ENCODE results near the gene TMA7.
A peak's percentile ranks its signal among the peaks of the same experiment; 100 is the strongest.

The TMA7 gene

DNA sequence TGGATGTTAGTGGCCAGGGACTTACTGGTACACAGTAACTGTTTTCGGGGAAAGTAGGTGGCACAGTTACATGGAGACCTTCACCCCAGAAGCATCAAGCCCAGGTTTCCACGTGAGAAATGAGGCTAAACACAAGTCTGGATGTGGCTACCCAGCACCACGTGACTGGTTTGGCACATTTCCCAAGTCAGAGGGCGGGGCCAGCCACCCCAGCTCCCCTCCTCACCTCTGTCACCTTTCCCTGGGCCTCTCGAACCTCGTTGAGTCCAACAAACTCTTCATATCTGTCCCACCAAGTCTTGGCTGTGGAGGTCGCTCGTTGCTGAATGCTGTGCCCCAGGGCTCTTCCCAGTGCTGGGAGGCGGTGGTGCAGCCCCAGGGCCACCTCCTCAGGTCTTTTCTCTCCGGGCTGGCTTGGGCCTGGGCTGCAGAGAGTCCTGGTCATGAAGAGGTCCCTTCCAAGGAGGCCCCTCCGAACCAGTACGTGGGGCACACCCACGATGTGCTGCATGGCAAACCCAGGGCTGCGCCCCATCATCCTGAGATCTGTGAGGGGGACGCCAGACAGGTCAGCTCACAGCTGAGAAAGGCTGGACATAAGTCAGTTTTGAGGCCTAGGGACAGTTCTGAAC is 5.3 kb upstream of the TMA7 start:
- Mint-ChIP-seq H3K4me1 (ENCODE audit: low read depth) (peaks cover 23% of the 10 kb centered on the region), H3K4me3 (no peak overlapping the region), H3K27ac (no peak overlapping the region), H3K27me3 (no peaks in the 10 kb centered on the region), H3K9me3 (no peaks in the 10 kb centered on the region), H3K36me3 (ENCODE audit: low read depth) (peaks cover 22% of the 10 kb centered on the region)

DNA sequence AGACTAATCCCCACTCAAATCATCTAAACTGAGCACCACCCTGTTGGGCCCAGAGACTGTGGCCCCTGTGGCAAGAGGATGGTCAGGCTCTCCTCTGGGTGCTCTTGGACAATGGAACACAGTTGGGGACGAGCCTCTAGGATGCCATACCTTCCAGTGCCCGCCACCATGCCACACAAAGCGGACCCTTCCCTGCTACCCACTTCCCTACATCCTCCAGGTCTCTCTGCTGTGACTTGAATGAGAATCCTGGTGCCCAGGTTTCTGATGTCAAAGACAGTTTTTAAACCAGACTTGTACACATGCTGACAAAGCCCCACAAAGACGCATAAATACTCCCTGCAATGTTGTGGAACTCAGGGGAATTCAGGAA is 4.8 kb upstream of the TMA7 start:
- Mint-ChIP-seq H3K36me3 (ENCODE audit: low read depth) (peaks cover 27% of the 10 kb centered on the region), H3K9me3 (no peaks in the 10 kb centered on the region), H3K4me1 (ENCODE audit: low read depth) (peaks cover 27% of the 10 kb centered on the region), H3K27me3 (no peaks in the 10 kb centered on the region), H3K4me3 (no peak overlapping the region), H3K27ac (peak overlapping the region; percentile 38)

DNA sequence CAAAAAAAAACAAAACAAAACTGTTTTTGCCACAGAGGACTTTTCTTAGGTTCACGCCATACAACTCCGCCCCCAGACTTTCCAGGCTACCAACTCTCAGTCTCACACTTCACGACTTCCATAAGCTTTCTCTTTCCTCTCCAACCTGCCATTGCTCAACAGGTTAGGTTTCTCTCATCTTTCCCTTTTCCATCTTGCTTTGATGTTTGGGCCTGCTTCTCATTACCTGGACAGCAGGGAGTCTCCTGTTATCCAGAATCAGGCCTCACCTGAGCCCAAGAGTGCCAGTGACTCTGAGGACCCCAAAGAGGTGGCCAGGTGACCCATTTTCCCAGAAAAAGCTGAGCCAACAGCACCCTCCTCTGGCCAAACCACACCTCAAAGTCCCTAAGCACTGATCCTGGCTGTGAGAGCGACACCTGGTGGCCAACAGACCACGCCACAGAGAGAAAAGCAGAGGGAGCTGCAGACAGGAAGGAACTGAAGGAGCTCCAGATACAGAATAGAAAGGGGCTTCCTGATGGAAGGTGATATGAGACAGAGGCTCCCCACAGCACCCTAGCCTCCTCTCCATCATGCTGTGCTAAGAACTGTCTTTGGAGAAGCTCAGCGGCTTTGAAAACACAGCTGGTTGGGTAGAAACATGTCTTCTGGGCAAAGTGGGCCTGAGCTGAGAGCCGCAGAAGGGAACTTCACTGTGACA is 4.1 kb upstream of the TMA7 start:
- peaks cover 29% of the 10 kb centered on the region for H3K4me1 Mint-ChIP-seq (ENCODE audit: low read depth)
- H3K27me3 Mint-ChIP-seq = no peaks in the 10 kb centered on the region
- no peaks in the 10 kb centered on the region for H3K9me3 Mint-ChIP-seq
- peaks cover 34% of the 10 kb centered on the region for H3K36me3 Mint-ChIP-seq (ENCODE audit: low read depth)
- no peak overlapping the region for H3K27ac Mint-ChIP-seq
- no peak overlapping the region for H3K4me3 Mint-ChIP-seq

DNA sequence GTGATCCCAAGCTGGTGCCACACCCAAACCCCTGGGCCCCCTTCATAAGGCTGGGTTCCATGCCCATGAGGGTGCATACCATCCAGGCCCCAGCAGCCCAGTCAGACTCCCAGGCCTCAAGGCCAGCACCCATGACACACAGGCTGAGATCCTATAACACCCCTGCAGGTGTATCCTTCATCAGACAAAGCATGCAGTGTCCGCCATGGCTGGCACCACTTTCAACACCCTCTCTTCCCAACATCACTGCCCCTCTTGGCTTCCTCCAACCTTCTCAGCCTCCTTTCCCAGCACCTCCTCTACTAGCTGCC is 3.6 kb upstream of the TMA7 start:
- H3K36me3 Mint-ChIP-seq (ENCODE audit: low read depth) = peaks cover 37% of the 10 kb centered on the region
- peaks cover 34% of the 10 kb centered on the region for H3K4me1 Mint-ChIP-seq (ENCODE audit: low read depth)
- no peak overlapping the region for H3K4me3 Mint-ChIP-seq
- no peaks in the 10 kb centered on the region for H3K9me3 Mint-ChIP-seq
- no peaks in the 10 kb centered on the region for H3K27me3 Mint-ChIP-seq
- H3K27ac Mint-ChIP-seq = no peak overlapping the region

DNA sequence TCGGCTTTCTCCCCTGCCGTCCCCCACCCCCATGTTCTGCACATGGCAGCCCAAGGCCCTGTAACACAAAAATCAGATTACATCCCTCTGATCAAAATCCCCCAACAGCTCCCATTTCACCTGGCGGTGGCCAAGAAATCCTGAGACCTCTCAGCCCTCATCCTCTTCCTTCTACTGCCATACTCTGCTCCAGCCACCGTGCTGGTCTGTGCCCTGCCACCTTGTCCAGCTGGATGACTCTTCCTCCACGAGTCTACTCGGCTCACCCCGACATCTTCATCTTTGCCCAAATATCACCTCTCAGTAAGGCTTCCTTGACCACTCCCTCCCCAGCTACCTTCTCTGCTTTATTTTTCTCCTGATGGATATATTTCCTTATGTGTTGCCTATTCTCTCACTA is 3.2 kb upstream of the TMA7 start:
- H3K27ac Mint-ChIP-seq = no peak overlapping the region
- peaks cover 39% of the 10 kb centered on the region for H3K4me1 Mint-ChIP-seq (ENCODE audit: low read depth)
- H3K9me3 Mint-ChIP-seq = no peaks in the 10 kb centered on the region
- H3K4me3 Mint-ChIP-seq = no peak overlapping the region
- no peaks in the 10 kb centered on the region for H3K27me3 Mint-ChIP-seq
- H3K36me3 Mint-ChIP-seq (ENCODE audit: low read depth) = peaks cover 37% of the 10 kb centered on the region

DNA sequence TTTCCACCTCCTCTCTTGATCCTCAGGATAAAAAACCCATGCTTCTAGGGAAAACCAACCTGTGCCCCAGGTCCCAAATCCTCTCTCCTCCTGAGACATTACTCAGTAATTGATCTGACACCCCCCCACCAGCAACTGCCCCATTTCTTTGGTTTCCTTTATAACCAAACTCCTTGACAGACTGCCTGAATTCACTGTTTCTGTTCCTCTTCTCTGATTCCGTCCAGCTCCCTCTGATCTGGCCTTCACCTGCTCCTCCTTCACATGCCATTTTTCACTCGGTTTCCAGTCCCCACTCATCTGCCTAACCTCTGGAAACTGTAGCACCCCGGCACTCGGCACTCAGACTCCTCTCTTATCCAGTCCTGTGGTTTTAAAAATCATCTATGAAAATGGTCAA is 2.2 kb upstream of the TMA7 start:
- Mint-ChIP-seq H3K27ac (no peak overlapping the region), H3K27me3 (no peaks in the 10 kb centered on the region), H3K36me3 (ENCODE audit: low read depth) (peaks cover 42% of the 10 kb centered on the region), H3K4me1 (ENCODE audit: low read depth) (peaks cover 48% of the 10 kb centered on the region), H3K9me3 (no peaks in the 10 kb centered on the region), H3K4me3 (no peak overlapping the region)

DNA sequence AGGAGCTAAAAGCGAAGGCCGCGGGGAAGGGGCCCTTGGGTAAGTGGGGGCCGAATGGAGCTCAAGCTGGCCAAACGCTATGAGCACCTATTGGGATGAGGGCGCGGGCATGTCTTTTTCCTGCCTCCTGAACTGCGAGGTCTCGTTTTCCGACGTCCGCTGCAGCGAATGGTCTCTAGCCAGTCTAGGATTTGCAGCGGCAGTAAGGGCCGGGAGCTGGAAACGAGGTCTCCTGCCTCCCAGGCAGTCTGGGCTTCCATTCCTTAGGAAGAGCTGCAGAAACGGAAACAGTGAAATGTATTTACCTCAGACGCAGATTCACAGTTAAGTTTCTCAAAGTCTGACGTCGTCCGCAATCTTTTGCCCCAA is 517 bp downstream of the TMA7 start:
- H3K9me3 Mint-ChIP-seq = no peaks in the 10 kb centered on the region
- H3K27ac Mint-ChIP-seq = peak overlapping the region; percentile 99
- peaks cover 42% of the 10 kb centered on the region for H3K36me3 Mint-ChIP-seq (ENCODE audit: low read depth)

DNA sequence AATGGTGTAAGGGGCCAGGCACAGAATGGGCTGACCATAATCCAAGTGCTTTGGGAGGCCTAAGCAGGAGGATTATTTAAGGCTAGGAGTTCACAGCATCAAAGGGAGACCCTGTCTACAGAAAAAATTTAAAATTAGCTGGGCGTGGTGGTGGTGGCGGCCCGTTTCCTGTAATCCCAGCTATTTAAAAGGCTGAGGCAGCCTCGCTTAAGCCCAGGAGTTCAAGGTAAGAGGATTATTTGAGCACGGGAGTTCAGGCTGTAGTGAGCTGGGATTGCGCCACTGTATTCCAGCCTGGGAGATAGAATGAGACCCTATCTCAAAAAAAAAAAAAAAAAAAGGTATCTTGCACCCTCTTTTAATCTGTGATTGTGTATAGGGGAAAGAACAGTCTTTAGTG is 1.9 kb downstream of the TMA7 start:
- H3K27ac Mint-ChIP-seq = peak overlapping the region; percentile 88

More for the DNA sequence above, 517 bp downstream of the TMA7 start:
- Mint-ChIP-seq H3K4me3 (peak overlapping the region; percentile 100), H3K4me1 (ENCODE audit: low read depth) (peaks cover 52% of the 10 kb centered on the region), H3K27me3 (no peaks in the 10 kb centered on the region)

DNA sequence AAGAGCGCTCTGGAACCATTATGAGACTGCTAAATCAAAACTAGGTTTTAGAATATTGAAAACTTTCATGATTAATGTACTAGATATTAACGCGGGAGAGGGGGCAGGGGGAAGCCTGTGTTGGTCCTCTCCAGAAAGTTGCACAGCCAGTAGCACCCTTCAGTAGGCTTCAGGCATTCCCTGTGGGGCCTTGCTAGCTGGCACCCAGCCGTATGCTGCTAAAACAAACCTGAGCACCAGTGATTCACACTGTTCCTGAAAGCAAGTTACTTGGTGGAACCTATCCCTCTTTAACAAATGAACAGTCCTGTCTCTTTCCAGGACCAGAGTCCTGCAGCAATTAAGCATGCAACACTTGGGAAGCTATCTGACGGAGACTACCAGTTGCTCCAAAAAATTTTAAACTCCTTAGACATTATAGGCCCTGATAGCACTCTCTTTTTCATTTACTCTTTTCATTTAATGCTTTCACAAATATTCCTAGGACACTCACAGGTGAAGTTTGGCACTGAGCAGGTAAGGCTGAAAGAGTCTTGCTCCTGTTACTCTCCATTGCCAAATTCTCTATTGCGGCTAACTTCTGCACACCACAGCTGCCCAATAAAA is 5.3 kb downstream of the TMA7 start:
- peaks cover 60% of the 10 kb centered on the region for H3K4me1 Mint-ChIP-seq (ENCODE audit: low read depth)

More for the DNA sequence above, 1.9 kb downstream of the TMA7 start:
- no peaks in the 10 kb centered on the region for H3K9me3 Mint-ChIP-seq
- no peaks in the 10 kb centered on the region for H3K27me3 Mint-ChIP-seq
- H3K4me1 Mint-ChIP-seq (ENCODE audit: low read depth) = peaks cover 61% of the 10 kb centered on the region
- H3K4me3 Mint-ChIP-seq = peak overlapping the region; percentile 100
- H3K36me3 Mint-ChIP-seq (ENCODE audit: low read depth) = peaks cover 50% of the 10 kb centered on the region

DNA sequence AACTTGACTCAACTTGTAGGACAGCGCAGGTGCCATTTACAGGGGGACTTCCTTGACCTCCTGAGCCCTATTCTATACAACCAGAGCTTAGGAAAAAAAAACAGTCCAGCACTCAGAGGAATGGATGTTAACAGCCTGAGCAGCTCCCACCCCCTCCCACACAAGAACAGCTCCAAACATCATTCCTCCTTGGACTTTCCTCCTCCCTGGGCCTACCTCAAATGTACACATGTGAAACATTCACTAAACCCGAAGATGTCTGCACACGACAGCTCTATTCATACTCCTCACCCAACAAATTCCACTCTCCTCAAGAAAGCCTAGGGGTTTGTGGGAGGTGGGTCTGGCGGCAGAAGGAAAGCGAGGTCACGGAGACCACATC is 6.0 kb downstream of the TMA7 start:
- H3K4me3 Mint-ChIP-seq = peak overlapping the region; percentile 100
- H3K9me3 Mint-ChIP-seq = no peaks in the 10 kb centered on the region
- H3K27ac Mint-ChIP-seq = peak overlapping the region; percentile 95
- no peaks in the 10 kb centered on the region for H3K27me3 Mint-ChIP-seq
- H3K36me3 Mint-ChIP-seq (ENCODE audit: low read depth) = peaks cover 57% of the 10 kb centered on the region
- H3K4me1 Mint-ChIP-seq (ENCODE audit: low read depth) = peaks cover 56% of the 10 kb centered on the region

More for the DNA sequence above, 5.3 kb downstream of the TMA7 start:
- H3K27me3 Mint-ChIP-seq = no peaks in the 10 kb centered on the region
- peaks cover 61% of the 10 kb centered on the region for H3K36me3 Mint-ChIP-seq (ENCODE audit: low read depth)
- H3K4me3 Mint-ChIP-seq = peak overlapping the region; percentile 100
- no peaks in the 10 kb centered on the region for H3K9me3 Mint-ChIP-seq
- peak overlapping the region; percentile 95 for H3K27ac Mint-ChIP-seq

DNA sequence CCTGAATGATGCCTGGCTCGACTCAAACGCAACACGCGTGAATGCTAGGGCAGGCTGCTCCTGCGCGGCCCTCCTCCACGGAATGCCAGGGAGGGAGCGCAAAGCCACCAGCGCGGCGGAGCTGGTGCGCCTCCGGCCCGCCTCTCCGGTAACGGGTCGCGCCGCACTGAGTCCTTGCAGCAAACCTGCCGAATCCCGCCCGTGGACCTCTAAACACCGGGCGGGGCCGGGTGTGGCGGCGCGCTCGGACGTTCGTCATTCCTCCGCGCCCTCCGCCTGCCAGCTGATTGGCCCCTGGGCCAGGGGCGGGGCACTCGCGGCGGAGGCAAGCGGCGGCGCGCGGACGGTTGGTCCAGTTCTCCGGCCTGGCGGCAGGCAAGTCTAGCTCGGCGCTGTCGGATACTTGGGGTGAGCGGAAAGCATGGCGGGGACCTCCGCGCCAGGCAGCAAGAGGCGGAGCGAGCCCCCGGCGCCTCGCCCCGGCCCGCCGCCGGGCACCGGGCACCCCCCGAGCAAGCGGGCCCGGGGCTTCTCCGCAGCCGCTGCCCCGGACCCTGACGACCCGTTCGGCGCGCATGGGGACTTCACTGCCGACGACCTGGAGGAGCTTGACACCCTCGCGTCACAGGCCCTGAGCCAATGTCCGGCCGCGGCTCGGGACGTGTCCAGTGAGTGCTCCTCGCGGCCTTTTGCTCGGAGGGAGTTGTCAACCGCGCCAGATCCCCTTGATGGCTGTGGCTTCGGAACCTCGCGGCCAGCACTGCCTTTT is 6.6 kb downstream of the TMA7 start, which contains the start of gene ATRIP:
ATRIP (plus strand) TSS at position 313 of the 769 bp plus-strand sequence; CDS start at position 422, 109 bp downstream.
- Mint-ChIP-seq H3K27me3 (no peaks in the 10 kb centered on the region), H3K9me3 (no peaks in the 10 kb centered on the region), H3K4me3 (peak within 1 kb of the TSS; percentile 100), H3K36me3 (ENCODE audit: low read depth) (peaks cover 59% of the 10 kb centered on the region), H3K27ac (peak within 1 kb of the TSS; percentile 95), H3K4me1 (ENCODE audit: low read depth) (peaks cover 50% of the 10 kb centered on the region)

DNA sequence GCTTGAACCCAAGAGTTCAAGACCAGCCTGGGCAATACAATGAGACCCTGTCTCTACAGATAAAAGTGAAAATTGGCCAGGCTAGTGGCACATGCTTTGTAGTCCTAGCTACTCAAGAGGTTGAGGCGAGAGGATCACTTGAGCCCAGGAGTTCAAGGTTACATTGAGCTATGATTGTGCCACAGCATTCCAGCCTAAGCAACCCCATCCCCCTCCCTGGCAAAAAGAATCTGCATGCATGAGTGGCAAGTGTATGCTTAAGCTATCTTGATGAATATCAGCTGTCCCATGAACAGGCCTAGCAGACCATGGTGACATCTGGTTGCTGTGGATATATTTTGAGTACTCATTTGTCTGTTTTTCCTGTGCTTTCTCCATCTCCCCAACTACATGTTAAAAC is 11.2 kb downstream of the TMA7 start:
- Mint-ChIP-seq H3K36me3 (ENCODE audit: low read depth) (peaks cover 65% of the 10 kb centered on the region), H3K4me1 (ENCODE audit: low read depth) (peaks cover 22% of the 10 kb centered on the region), H3K9me3 (no peaks in the 10 kb centered on the region), H3K27me3 (no peaks in the 10 kb centered on the region), H3K4me3 (no peak overlapping the region), H3K27ac (peak overlapping the region; percentile 10)

DNA sequence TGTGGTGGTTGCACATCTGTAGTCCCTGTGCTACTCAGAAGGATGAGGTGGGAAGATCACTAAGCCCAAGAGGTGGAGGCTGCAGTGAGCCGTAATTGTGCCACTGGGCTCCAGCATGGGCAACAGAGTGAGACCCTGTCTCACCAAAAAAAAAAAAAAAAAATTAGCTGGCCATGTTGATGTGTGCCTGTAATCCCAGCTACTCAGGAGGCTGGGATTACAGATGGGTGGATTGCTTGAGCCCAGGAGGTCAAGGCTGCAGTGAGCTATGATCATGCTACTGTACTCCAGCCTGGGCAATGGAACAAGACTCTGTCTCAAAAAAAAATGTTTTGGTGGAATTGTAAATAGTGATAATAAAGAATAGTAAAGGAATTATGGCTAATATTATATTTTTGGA is 16.4 kb downstream of the TMA7 start:
- no peak overlapping the region for H3K4me3 Mint-ChIP-seq
- no peak overlapping the region for H3K27ac Mint-ChIP-seq
- H3K9me3 Mint-ChIP-seq = no peaks in the 10 kb centered on the region
- H3K36me3 Mint-ChIP-seq (ENCODE audit: low read depth) = peaks cover 73% of the 10 kb centered on the region
- no peaks in the 10 kb centered on the region for H3K27me3 Mint-ChIP-seq
- no peaks in the 10 kb centered on the region for H3K4me1 Mint-ChIP-seq (ENCODE audit: low read depth)

DNA sequence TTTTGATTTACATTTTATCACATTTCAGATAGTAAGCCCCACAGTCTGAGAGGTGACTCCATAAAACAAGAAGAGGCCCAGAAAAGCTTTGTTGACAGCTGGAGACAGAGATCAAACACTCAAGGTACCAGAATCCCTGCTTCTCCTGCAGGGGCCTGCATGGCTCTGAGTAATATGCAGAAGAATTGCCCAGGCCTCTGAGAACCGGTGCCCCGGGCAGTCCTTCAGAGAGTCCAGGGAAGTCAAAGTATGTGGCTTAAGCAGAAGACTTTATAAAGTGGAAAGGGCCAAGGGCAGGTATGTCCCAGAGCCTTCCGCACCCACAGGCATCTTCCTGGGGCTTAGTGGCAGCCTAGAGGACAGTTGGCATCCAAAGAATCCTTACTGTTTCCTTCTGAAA is 19.3 kb downstream of the TMA7 start:
- H3K9me3 Mint-ChIP-seq = no peaks in the 10 kb centered on the region
- H3K27me3 Mint-ChIP-seq = no peaks in the 10 kb centered on the region
- peaks cover 45% of the 10 kb centered on the region for H3K36me3 Mint-ChIP-seq (ENCODE audit: low read depth)
- H3K27ac Mint-ChIP-seq = no peak overlapping the region
- H3K4me3 Mint-ChIP-seq = no peak overlapping the region
- no peaks in the 10 kb centered on the region for H3K4me1 Mint-ChIP-seq (ENCODE audit: low read depth)

Measured in stimulated activated naive CD8-positive, alpha-beta T cell treated with anti-CD3 and anti-CD28 coated beads, Interleukin-15, Interleukin-2, amounts not matched to agents 100 ng/mL and 50 ng/mL, for 24 hours (primary cell).